Measurements from ENCODE around the gene M1AP.
"Not testable (repeated sequence)": the region's sequence is repeated elsewhere in the genome, so short reads cannot be mapped to it uniquely, and the experiment has no call there.

M1AP gene

GRCh38 chr2:74562126-74562775, 85.9 kb downstream of the M1AP start:
- DNase-seq = no peak

- DNase-seq = not testable (repeated sequence)
Measured at GRCh38 chr2:74561022-74561421, 87.1 kb downstream of the M1AP start.

- DNase-seq = no peak
Measured at GRCh38 chr2:74560591-74560990, 87.5 kb downstream of the M1AP start.

GRCh38 chr2:74559912-74560311, 88.2 kb downstream of the M1AP start:
- DNase-seq = no peak

GRCh38 chr2:74558284-74559230, 89.6 kb downstream of the M1AP start:
- DNase-seq = no peak

GRCh38 chr2:74556831-74557370, 91.2 kb downstream of the M1AP start:
- no peak for DNase-seq

- DNase-seq = no peak
Measured at GRCh38 chr2:74556159-74556558, 92.0 kb downstream of the M1AP start.

- no peak for DNase-seq
Measured at GRCh38 chr2:74555610-74556103, 92.5 kb downstream of the M1AP start.

- no peak for DNase-seq
Measured at GRCh38 chr2:74554820-74555531, 93.2 kb downstream of the M1AP start.

GRCh38 chr2:74553892-74554819, 94.0 kb downstream of the M1AP start, which contains the start of the genes DOK1 and LOXL3:
Gene DOK1, plus strand, starts transcription at chr2:74554720. Its CDS starts 35 bp downstream, at chr2:74554755.
Gene LOXL3, minus strand, starts transcription at chr2:74553942. Its CDS starts 1,308 bp downstream, at chr2:74552634.
- no peak for DNase-seq

GRCh38 chr2:74552914-74553811, 95.0 kb downstream of the M1AP start:
- no peak for DNase-seq

- DNase-seq = no peak
Measured at GRCh38 chr2:74551942-74552913, 95.9 kb downstream of the M1AP start.

GRCh38 chr2:74551530-74551929, 96.6 kb downstream of the M1AP start:
- no peak for DNase-seq

GRCh38 chr2:74550231-74550630, 97.9 kb downstream of the M1AP start:
- no peak for DNase-seq

GRCh38 chr2:74548900-74549826, 99.0 kb downstream of the M1AP start:
- no peak for DNase-seq

GRCh38 chr2:74548285-74548899, 99.7 kb downstream of the M1AP start:
- DNase-seq = peak; percentile 16

GRCh38 chr2:74546004-74546403, 102.1 kb downstream of the M1AP start:
- no peak for DNase-seq

GRCh38 chr2:74544634-74545033, 103.5 kb downstream of the M1AP start:
- no peak for DNase-seq
